PC-3 (cell line): ENCODE data around the gene PAPSS1. TPM values are rescaled to one million over a fixed set of nuclear protein-coding genes. Genes with fewer than 3 reads are reported as not detected.
A peak's percentile ranks its signal among the peaks of the same experiment; 100 is the strongest.

Experiments
- ATAC-seq: fragments of 200-7000 bp; cut with Tn5 transposase; 2 replicates; pipeline ENCODE4 v1.9.1; 2020; ENCODE audit warnings: mild to moderate bottlenecking, moderate library complexity
- BruUV-seq: library from RNA; stranded (reverse); fragments of 400-500 nt; replicated peaks from 2 replicates; lab custom pipeline; 2021; lab: Mats Ljungman, UMichigan
- CTCF ChIA-PET: fragments of 300-600 bp; sonication (Branson Sonifier 250); formaldehyde crosslinking; loops from one replicate; lab custom pipeline; 2022; ENCODE audit warnings: antibody characterized with exemption; lab: Charles Lee
- POLR2A ChIA-PET: fragments of 300-600 bp; sonication (Branson Sonifier 250); formaldehyde crosslinking; loops from one replicate; lab custom pipeline; 2022; ENCODE audit warnings: antibody characterized with exemption; ENCODE audit not compliant: unreplicated experiment; lab: Charles Lee
- DNase-seq: peaks from one replicate; pipeline ENCODE4 v3.0.0-alpha.2; 2015
- H2AFZ ChIP-seq: fragments of 300-600 bp; sonication (generic); 2 replicates; pipeline ENCODE4 v1.6.0; 2016; ENCODE audit warnings: antibody characterized with exemption, low read length
- H3F3A ChIP-seq: fragments of 300-600 bp; sonication (generic); one replicate; pipeline ENCODE4 v1.6.0; 2017; ENCODE audit warnings: antibody characterized with exemption, low read length, control low read depth, mild to moderate bottlenecking; ENCODE audit not compliant: unreplicated experiment
- H3K27ac ChIP-seq: fragments of 300-600 bp; sonication (generic); 2 replicates; pipeline ENCODE4 v1.5.1; 2016; ENCODE audit warnings: mild to moderate bottlenecking, low read length
- H3K27me3 ChIP-seq: fragments of 300-600 bp; sonication (generic); 2 replicates; pipeline ENCODE4 v1.6.1; 2016; ENCODE audit warnings: low read length, mixed read lengths
- H3K36me3 ChIP-seq: fragments of 300-600 bp; sonication (generic); 2 replicates; pipeline ENCODE4 v1.6.1; 2016; ENCODE audit warnings: low read depth, mixed run types, low read length, mixed read lengths
- H3K4me1 ChIP-seq: fragments of 300-600 bp; sonication (generic); 2 replicates; pipeline ENCODE4 v1.5.1; 2016; ENCODE audit warnings: low read length; ENCODE audit not compliant: insufficient read depth
- H3K4me2 ChIP-seq: fragments of 300-600 bp; sonication (generic); 2 replicates; pipeline ENCODE4 v1.6.0; 2016; ENCODE audit warnings: low read length
- H3K4me3 ChIP-seq: fragments of 300-600 bp; sonication (generic); 2 replicates; pipeline ENCODE4 v1.5.1; 2016; ENCODE audit warnings: mild to moderate bottlenecking, low read length, mixed read lengths
- H3K79me2 ChIP-seq: fragments of 300-600 bp; sonication (generic); 2 replicates; pipeline ENCODE4 v1.6.1; 2017; ENCODE audit warnings: low read length, mixed read lengths
- H3K9ac ChIP-seq: fragments of 300-600 bp; sonication (generic); 2 replicates; pipeline ENCODE4 v1.6.0; 2016; ENCODE audit warnings: mild to moderate bottlenecking, low read length
- H3K9me2 ChIP-seq: fragments of 300-600 bp; sonication (generic); replicated peaks from 2 replicates; pipeline ENCODE4 v1.6.1; 2016; ENCODE audit warnings: mixed run types, low read length, mixed read lengths
- H3K9me3 ChIP-seq: fragments of 300-600 bp; sonication (generic); 2 replicates; pipeline ENCODE4 v1.6.1; 2016; ENCODE audit warnings: low read length, mixed read lengths
- H4K20me1 ChIP-seq: fragments of 300-600 bp; sonication (generic); 2 replicates; pipeline ENCODE4 v1.6.1; 2016; ENCODE audit warnings: low read length, mixed read lengths
- CTCF ChIP-seq: fragments of 300-600 bp; sonication (generic); conservative IDR thresholded peaks from 2 replicates; pipeline ENCODE4 v1.5.1; 2017; ENCODE audit warnings: antibody characterized with exemption, low read depth, mild to moderate bottlenecking, low read length
- EZH2 ChIP-seq: fragments of 300-600 bp; sonication (generic); IDR thresholded peaks from one replicate; pipeline ENCODE4 v1.6.1; 2017; ENCODE audit warnings: antibody characterized with exemption, mild to moderate bottlenecking, low read length; ENCODE audit not compliant: unreplicated experiment
- EZH2phosphoT487 ChIP-seq: fragments of 300-600 bp; sonication (generic); IDR thresholded peaks from 2 replicates; pipeline ENCODE4 v1.6.1; 2018; ENCODE audit warnings: mild to moderate bottlenecking, antibody characterized with exemption, low read length, borderline replicate concordance
- intact Hi-C: fragments of 100-400 bp; cut with micrococcal nuclease; formaldehyde crosslinking; loops from 2 replicates; pipeline ENCODE4 v1.9.0; 2023
- total RNA-seq: library from RNA; depleted of rRNA; stranded (reverse); fragments of >200 nt; gene quantifications from 2 replicates; pipeline ENCODE4 v1.2.3, GENCODE V29; 2014

Gene PAPSS1
- total RNA-seq, 1 experiment from 2014 or later = 28.0 TPM

- Histone ChIP-seq H3K9me2 (no peaks in the 10 kb centered on the region), H3K4me2 (peak overlapping the region; percentile 49), H3K4me3 (no peak overlapping the region), H3K9ac (peak overlapping the region; percentile 52), H3K36me3 (peaks cover 9% of the 10 kb centered on the region; the same call in 1 of the 2 replicates), H3K79me2 (peaks cover 77% of the 10 kb centered on the region), H3F3A (no peaks in the 10 kb centered on the region), H3K4me1 (peaks cover 46% of the 10 kb centered on the region), H4K20me1 (no peaks in the 10 kb centered on the region; the same call in 1 of the 2 replicates), H2AFZ (no peak overlapping the region), H3K9me3 (no peaks in the 10 kb centered on the region), H3K27me3 (no peaks in the 10 kb centered on the region), H3K27ac (peak overlapping the region; percentile 95)
- ATAC-seq (peak; percentile 62), DNase-seq (peak; percentile 67)
- POLR2A ChIA-PET = no interaction called here
- intact Hi-C loops = loop anchor here (2.0 kb wide), 1 partner anchor 20 kb away; no protein-coding TSS in a partner anchor
- CTCF ChIA-PET = no interaction called here
- TF ChIP-seq EZH2 = no peak
- TF ChIP-seq CTCF = no peak
- no peak for TF ChIP-seq EZH2phosphoT487
- no TSS peak for BruUV-seq
These were observed 9.3 kb downstream of the PAPSS1 start for GRCh38 chr4:107710493-107711459.

- ChIA-PET CTCF (no interaction called here), POLR2A (interaction anchor here (0.7 kb wide), 1 partner anchor 907 kb away, joined by 4 read pairs; no protein-coding TSS in a partner anchor)
- Histone ChIP-seq H3K4me1 (peaks cover 46% of the 10 kb centered on the region), H3K4me3 (no peak overlapping the region), H3F3A (no peaks in the 10 kb centered on the region), H2AFZ (no peak overlapping the region), H3K9ac (no peak overlapping the region), H3K27me3 (no peaks in the 10 kb centered on the region), H3K9me2 (no peaks in the 10 kb centered on the region), H3K79me2 (peaks cover 73% of the 10 kb centered on the region), H3K36me3 (peaks cover 15% of the 10 kb centered on the region; the same call in 1 of the 2 replicates), H3K27ac (peak overlapping the region; percentile 95), H3K9me3 (no peaks in the 10 kb centered on the region), H4K20me1 (no peaks in the 10 kb centered on the region; the same call in 1 of the 2 replicates), H3K4me2 (peak overlapping the region; percentile 49; the same call in 1 of the 2 replicates)
- intact Hi-C loops = loop anchor here (2.0 kb wide), 1 partner anchor 19 kb away; no protein-coding TSS in a partner anchor
- ATAC-seq (peak; percentile 42), DNase-seq (peak; percentile 47)
- BruUV-seq = no TSS peak
- no peak for TF ChIP-seq CTCF
- TF ChIP-seq EZH2phosphoT487 = no peak
- TF ChIP-seq EZH2 = no peak
These were observed 10.1 kb downstream of the PAPSS1 start for GRCh38 chr4:107709916-107710315.
